ENCODE measurements around the gene RAB33B. TPM values are rescaled to one million over a fixed set of nuclear protein-coding genes. Genes with fewer than 3 reads are reported as not detected.

RAB33B gene
- total RNA-seq, 1 experiment from 2014 or later: 4.5 TPM

DNA sequence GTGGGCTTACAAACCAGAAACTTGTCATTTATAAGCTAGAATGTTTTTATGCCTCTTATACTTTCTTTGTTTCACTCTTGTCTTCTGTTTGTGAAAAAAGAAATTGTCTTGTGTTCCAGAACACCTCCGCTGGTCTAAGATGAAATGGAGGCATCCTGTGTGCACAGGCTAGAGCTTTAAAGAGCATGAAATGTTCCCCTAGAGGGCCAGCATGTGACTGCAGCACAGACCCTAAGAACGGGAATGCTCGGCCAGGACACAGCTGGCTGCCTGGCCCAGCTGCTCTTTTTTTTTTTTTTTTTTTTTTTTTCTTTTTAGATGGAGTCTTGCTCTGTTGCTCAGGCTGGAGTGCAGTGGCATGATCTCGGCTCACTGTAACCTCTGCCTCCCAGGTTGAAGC lies 68.5 kb downstream of the RAB33B start:
- Histone ChIP-seq H3K27me3 (ENCODE audit: control insufficient read depth, insufficient read depth, low read length) (no peaks in the 10 kb centered on the region), H3K27ac (ENCODE audit: low read length) (no peak overlapping the region), H3K36me3 (ENCODE audit: control insufficient read depth, insufficient read depth, low read length) (peaks cover 3% of the 10 kb centered on the region; the same call in 1 of the 2 replicates), H3K9me3 (ENCODE audit: control insufficient read depth, insufficient read depth, low read depth, low read length) (no peaks in the 10 kb centered on the region), H3K4me3 (ENCODE audit: low read depth in 2 of 2, low read length in 2 of 2) (no peak overlapping the region), H3K4me1 (ENCODE audit: control insufficient read depth, insufficient read depth, low read length) (no peaks in the 10 kb centered on the region)
- in situ Hi-C loops (cut with HindIII; ENCODE audit: low pct_unique_long_range_greater_than_20kb, low sequenced_read_pairs) (no loop called here), intact Hi-C loops (cut with micrococcal nuclease; ENCODE audit: unreplicated experiment) (no loop called here)
- BruUV-seq (replicated peaks): no TSS peak
- no peak for ATAC-seq
- DNase-seq (ENCODE audit: low read depth, low spot score): no peak
- TF ChIP-seq, protein P1, sequence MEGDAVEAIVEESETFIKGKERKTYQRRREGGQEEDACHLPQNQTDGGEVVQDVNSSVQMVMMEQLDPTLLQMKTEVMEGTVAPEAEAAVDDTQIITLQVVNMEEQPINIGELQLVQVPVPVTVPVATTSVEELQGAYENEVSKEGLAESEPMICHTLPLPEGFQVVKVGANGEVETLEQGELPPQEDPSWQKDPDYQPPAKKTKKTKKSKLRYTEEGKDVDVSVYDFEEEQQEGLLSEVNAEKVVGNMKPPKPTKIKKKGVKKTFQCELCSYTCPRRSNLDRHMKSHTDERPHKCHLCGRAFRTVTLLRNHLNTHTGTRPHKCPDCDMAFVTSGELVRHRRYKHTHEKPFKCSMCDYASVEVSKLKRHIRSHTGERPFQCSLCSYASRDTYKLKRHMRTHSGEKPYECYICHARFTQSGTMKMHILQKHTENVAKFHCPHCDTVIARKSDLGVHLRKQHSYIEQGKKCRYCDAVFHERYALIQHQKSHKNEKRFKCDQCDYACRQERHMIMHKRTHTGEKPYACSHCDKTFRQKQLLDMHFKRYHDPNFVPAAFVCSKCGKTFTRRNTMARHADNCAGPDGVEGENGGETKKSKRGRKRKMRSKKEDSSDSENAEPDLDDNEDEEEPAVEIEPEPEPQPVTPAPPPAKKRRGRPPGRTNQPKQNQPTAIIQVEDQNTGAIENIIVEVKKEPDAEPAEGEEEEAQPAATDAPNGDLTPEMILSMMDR (IDR thresholded peaks at IDR 0.05): no peak
- TF ChIP-seq, protein P2, sequence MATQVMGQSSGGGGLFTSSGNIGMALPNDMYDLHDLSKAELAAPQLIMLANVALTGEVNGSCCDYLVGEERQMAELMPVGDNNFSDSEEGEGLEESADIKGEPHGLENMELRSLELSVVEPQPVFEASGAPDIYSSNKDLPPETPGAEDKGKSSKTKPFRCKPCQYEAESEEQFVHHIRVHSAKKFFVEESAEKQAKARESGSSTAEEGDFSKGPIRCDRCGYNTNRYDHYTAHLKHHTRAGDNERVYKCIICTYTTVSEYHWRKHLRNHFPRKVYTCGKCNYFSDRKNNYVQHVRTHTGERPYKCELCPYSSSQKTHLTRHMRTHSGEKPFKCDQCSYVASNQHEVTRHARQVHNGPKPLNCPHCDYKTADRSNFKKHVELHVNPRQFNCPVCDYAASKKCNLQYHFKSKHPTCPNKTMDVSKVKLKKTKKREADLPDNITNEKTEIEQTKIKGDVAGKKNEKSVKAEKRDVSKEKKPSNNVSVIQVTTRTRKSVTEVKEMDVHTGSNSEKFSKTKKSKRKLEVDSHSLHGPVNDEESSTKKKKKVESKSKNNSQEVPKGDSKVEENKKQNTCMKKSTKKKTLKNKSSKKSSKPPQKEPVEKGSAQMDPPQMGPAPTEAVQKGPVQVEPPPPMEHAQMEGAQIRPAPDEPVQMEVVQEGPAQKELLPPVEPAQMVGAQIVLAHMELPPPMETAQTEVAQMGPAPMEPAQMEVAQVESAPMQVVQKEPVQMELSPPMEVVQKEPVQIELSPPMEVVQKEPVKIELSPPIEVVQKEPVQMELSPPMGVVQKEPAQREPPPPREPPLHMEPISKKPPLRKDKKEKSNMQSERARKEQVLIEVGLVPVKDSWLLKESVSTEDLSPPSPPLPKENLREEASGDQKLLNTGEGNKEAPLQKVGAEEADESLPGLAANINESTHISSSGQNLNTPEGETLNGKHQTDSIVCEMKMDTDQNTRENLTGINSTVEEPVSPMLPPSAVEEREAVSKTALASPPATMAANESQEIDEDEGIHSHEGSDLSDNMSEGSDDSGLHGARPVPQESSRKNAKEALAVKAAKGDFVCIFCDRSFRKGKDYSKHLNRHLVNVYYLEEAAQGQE (IDR thresholded peaks at IDR 0.05; ENCODE audit: insufficient read depth in 1 of 2, low read depth in 2 of 2, low read length in 1 of 2): no peak
- TF ChIP-seq TCF7L2 (IDR thresholded peaks at IDR 0.05; ENCODE audit: low read depth, low read length) (no peak), SIN3A (IDR thresholded peaks at IDR 0.05; ENCODE audit: borderline replicate concordance, insufficient read depth, low read depth, low read length) (no peak), POLR2AphosphoS5 (IDR thresholded peaks at IDR 0.05; ENCODE audit: low read depth, low read length) (no peak)
- ChIA-PET CTCF (interaction anchor here (1.0 kb wide), 1 partner anchor 14 kb away, joined by 14 read pairs; no protein-coding TSS in a partner anchor), POLR2A (interaction anchor here (0.6 kb wide), 2 partner anchors 18 to 267 kb away, joined by 4 to 9 read pairs; no protein-coding TSS in a partner anchor)

DNA sequence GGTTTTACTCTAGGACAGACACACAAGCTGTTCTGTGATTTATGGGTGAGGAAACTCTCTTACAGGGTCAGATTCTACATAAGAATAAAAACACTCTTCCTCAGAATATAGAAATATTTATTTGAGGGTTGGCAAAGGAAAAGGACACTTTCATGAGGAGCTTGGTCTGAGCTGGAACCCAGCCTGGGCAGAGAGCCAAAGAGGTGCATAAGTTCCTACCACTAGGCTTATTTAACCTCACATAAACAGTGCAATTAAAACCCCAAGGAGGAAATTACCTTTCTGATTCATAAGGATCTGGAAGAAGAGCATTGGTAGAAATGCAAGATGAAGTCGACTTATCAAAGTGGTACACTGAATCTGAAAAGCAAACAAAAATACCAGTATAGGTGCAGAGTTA lies 69.2 kb downstream of the RAB33B start:
- ChIA-PET POLR2A (no interaction called here), CTCF (interaction anchor here (1.0 kb wide), 1 partner anchor 14 kb away, joined by 14 read pairs; no protein-coding TSS in a partner anchor)
- TF ChIP-seq POLR2AphosphoS5 (IDR thresholded peaks at IDR 0.05; ENCODE audit: low read depth, low read length): no peak
- Histone ChIP-seq H3K36me3 (ENCODE audit: control insufficient read depth, insufficient read depth, low read length) (peaks cover 3% of the 10 kb centered on the region; the same call in 1 of the 2 replicates), H3K4me1 (ENCODE audit: control insufficient read depth, insufficient read depth, low read length) (no peaks in the 10 kb centered on the region), H3K27ac (ENCODE audit: low read length) (no peak overlapping the region), H3K4me3 (ENCODE audit: low read depth in 2 of 2, low read length in 2 of 2) (no peak overlapping the region), H3K27me3 (ENCODE audit: control insufficient read depth, insufficient read depth, low read length) (no peaks in the 10 kb centered on the region), H3K9me3 (ENCODE audit: control insufficient read depth, insufficient read depth, low read depth, low read length) (no peaks in the 10 kb centered on the region)
- DNase-seq (ENCODE audit: low read depth, low spot score) (no peak), ATAC-seq (no peak)
- intact Hi-C loops (cut with micrococcal nuclease; ENCODE audit: unreplicated experiment) (no loop called here), in situ Hi-C loops (cut with HindIII; ENCODE audit: low pct_unique_long_range_greater_than_20kb, low sequenced_read_pairs) (no loop called here)
- no TSS peak for BruUV-seq (replicated peaks)

DNA sequence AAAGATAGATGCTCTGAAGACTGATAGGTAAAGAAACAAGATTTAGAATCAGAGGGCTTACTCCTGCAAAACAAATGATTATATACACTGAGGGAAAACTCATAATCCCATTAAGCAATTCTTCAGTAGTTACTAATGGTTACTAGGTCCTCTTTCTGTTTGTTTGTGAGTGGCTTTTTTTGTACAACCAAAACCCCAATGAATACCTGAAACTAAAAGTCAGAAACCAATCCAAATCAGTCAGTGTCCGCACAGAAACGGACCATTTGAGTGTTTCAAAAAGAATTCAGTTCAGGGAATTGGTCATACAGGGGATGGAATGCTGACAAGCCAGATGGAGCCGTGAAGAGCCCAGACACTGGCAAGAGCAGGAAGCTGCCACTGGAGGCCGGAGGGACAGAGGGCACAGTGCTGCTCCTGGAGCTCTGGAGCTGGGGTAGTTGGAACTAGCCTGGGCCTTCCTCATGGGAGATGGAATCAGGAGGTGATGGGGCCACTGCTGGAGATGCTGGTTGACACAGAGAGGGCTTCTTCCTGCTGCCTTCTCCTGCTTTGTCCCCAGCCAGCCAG lies 70.2 kb downstream of the RAB33B start:
- ChIA-PET POLR2A (no interaction called here), CTCF (no interaction called here)
- H3K36me3 ChIP-seq (ENCODE audit: control insufficient read depth, insufficient read depth, low read length): peaks cover 3% of the 10 kb centered on the region; the same call in 1 of the 2 replicates
- H3K4me3 ChIP-seq (ENCODE audit: low read depth in 2 of 2, low read length in 2 of 2): no peak overlapping the region
- intact Hi-C loops (cut with micrococcal nuclease; ENCODE audit: unreplicated experiment): no loop called here
- H3K27ac ChIP-seq (ENCODE audit: low read length): no peak overlapping the region
- H3K9me3 ChIP-seq (ENCODE audit: control insufficient read depth, insufficient read depth, low read depth, low read length): no peaks in the 10 kb centered on the region
- BruUV-seq (replicated peaks): no TSS peak
- H3K4me1 ChIP-seq (ENCODE audit: control insufficient read depth, insufficient read depth, low read length): no peaks in the 10 kb centered on the region
- ATAC-seq (no peak), DNase-seq (ENCODE audit: low read depth, low spot score) (no peak)
- in situ Hi-C loops (cut with HindIII; ENCODE audit: low pct_unique_long_range_greater_than_20kb, low sequenced_read_pairs): no loop called here
- no peaks in the 10 kb centered on the region for H3K27me3 ChIP-seq (ENCODE audit: control insufficient read depth, insufficient read depth, low read length)
- TF ChIP-seq TCF7L2 (IDR thresholded peaks at IDR 0.05; ENCODE audit: low read depth, low read length) (no peak), POLR2AphosphoS5 (IDR thresholded peaks at IDR 0.05; ENCODE audit: low read depth, low read length) (no peak), SIN3A (IDR thresholded peaks at IDR 0.05; ENCODE audit: borderline replicate concordance, insufficient read depth, low read depth, low read length) (no peak)
- TF ChIP-seq, protein P2 (IDR thresholded peaks at IDR 0.05; ENCODE audit: insufficient read depth in 1 of 2, low read depth in 2 of 2, low read length in 1 of 2): no peak
- TF ChIP-seq, protein P1 (IDR thresholded peaks at IDR 0.05): no peak

Measured in Panc1 (cell line).